Stimulated activated CD8-positive, alpha-beta memory T cell treated with anti-CD3 and anti-CD28 coated beads, Interleukin-12 subunit alpha, Interleukin-12 subunit beta, amount 100 ng/mL, for 1 hour (primary cell): Measurements from ENCODE around the gene JUN.
A peak's percentile ranks its signal among the peaks of the same experiment; 100 is the strongest.
"Not testable (repeated sequence)": the region's sequence is repeated elsewhere in the genome, so short reads cannot be mapped to it uniquely, and the experiment has no call there.

ENCODE experiments used
- DNase-seq: peaks from one replicate; pipeline ENCODE4 v3.0.0-alpha.2; 2020; ENCODE audit warnings: low read depth

JUN gene

GRCh38 chr1:58808077-58808476 lies 24.2 kb upstream of the JUN start:
- no peak for DNase-seq

- no peak for DNase-seq
Measured at GRCh38 chr1:58805716-58806571, 22.1 kb upstream of the JUN start.

GRCh38 chr1:58804853-58805565 lies 21.2 kb upstream of the JUN start:
- no peak for DNase-seq

- no peak for DNase-seq
Measured at GRCh38 chr1:58803858-58804257, 20.0 kb upstream of the JUN start.

- no peak for DNase-seq
Measured at GRCh38 chr1:58802640-58803399, 19.0 kb upstream of the JUN start.

GRCh38 chr1:58801286-58801685 lies 17.4 kb upstream of the JUN start:
- not testable (repeated sequence) for DNase-seq

GRCh38 chr1:58799650-58800049 lies 15.8 kb upstream of the JUN start:
- no peak for DNase-seq

- no peak for DNase-seq
Measured at GRCh38 chr1:58798910-58799442, 15.1 kb upstream of the JUN start.

GRCh38 chr1:58796416-58796815 lies 12.6 kb upstream of the JUN start:
- no peak for DNase-seq

GRCh38 chr1:58794585-58794984 lies 10.7 kb upstream of the JUN start:
- DNase-seq, result no peak

- no peak for DNase-seq
Measured at GRCh38 chr1:58792846-58793245, 9.0 kb upstream of the JUN start.

GRCh38 chr1:58791106-58791505 lies 7.3 kb upstream of the JUN start:
- no peak for DNase-seq

- no peak for DNase-seq
Measured at GRCh38 chr1:58789996-58790660, 6.3 kb upstream of the JUN start.

- DNase-seq, result no peak
Measured at GRCh38 chr1:58789322-58789856, 5.5 kb upstream of the JUN start.

GRCh38 chr1:58788259-58788658 lies 4.4 kb upstream of the JUN start:
- DNase-seq, result no peak

- no peak for DNase-seq
Measured at GRCh38 chr1:58786927-58787245, 3.0 kb upstream of the JUN start.

GRCh38 chr1:58786184-58786926 lies 2.5 kb upstream of the JUN start:
- no peak for DNase-seq

GRCh38 chr1:58785442-58786058 lies 1.7 kb upstream of the JUN start:
- no peak for DNase-seq

- DNase-seq, result peak; percentile 76
Measured at GRCh38 chr1:58784758-58785441, 1.1 kb upstream of the JUN start.
